Loucy (cell line): Measurements from ENCODE around the gene PLS1.

Experiments used
- CTCF ChIP-seq: fragments of 200-600 bp; sonication (generic); conservative IDR thresholded peaks from 2 replicates; pipeline ENCODE4 v1.5.1; 2014; ENCODE audit warnings: mild to moderate bottlenecking, antibody characterized with exemption, low read length
- EZH2phosphoT487 ChIP-seq: fragments of 200-600 bp; IDR thresholded peaks from 2 replicates; pipeline ENCODE4 v1.6.1; 2018; ENCODE audit warnings: antibody characterized with exemption, mild to moderate bottlenecking, moderate library complexity, borderline replicate concordance

- TF ChIP-seq CTCF: no peak
- no peak for TF ChIP-seq EZH2phosphoT487
Observed at GRCh38 chr3:142644502-142644901, 48.3 kb downstream of the PLS1 start.
